Measurements from ENCODE around the gene ZNF836. TPM values are rescaled to one million over a fixed set of nuclear protein-coding genes. Genes with fewer than 3 reads are reported as not detected.

The ZNF836 gene
- total RNA-seq, 1 experiment from 2014 or later = 14.3 TPM

GRCh38 chr19:52189735-52190486 is 18.5 kb upstream of the ZNF836 start, which contains the start of gene PPP2R1A:
PPP2R1A (plus strand) TSS chr19:52190052; CDS start chr19:52190097, 45 bp downstream.
- H3K79me2 ChIP-seq (ENCODE audit: low read depth) = peaks cover 54% of the 10 kb centered on the region
- BruUV-seq (replicated peaks) = no TSS peak
- POLR2A ChIA-PET (ENCODE audit: unreplicated experiment) = interaction anchor here (0.6 to 1.0 kb wide), 18 partner anchors 9 to 1857 kb away, joined by 3 to 51 read pairs (median 5); partner anchors contain the start of genes ZNF614, ZNF616 and ZNF836
- TF ChIP-seq CTCF (conservative IDR thresholded peaks at IDR 0.05) = no peak
- H2AFZ ChIP-seq = peak within 1 kb of the TSS; percentile 91
- peak within 1 kb of the TSS; percentile 84 for H3K4me3 ChIP-seq
- CTCF ChIA-PET = interaction anchor here (0.6 to 1.0 kb wide), 2 partner anchors 10 to 712 kb away, joined by 3 to 6 read pairs; no protein-coding TSS in a partner anchor
- H3K4me2 ChIP-seq = peak within 1 kb of the TSS; percentile 97
- H3K27me3 ChIP-seq (ENCODE audit: insufficient read depth, low read depth) = no peaks in the 10 kb centered on the region
- peaks cover 4% of the 10 kb centered on the region; the same call in 1 of the 2 replicates for H3F3A ChIP-seq (ENCODE audit: insufficient read depth, low read depth)
- peaks cover 11% of the 10 kb centered on the region; the same call in 1 of the 2 replicates for H3K36me3 ChIP-seq (ENCODE audit: low read depth)
- H3K27ac ChIP-seq = peak within 1 kb of the TSS; percentile 87
- H3K9me2 ChIP-seq (ENCODE audit: insufficient read depth) = no peaks in the 10 kb centered on the region
- H3K4me1 ChIP-seq (replicated peaks; ENCODE audit: insufficient read depth) = peaks cover 17% of the 10 kb centered on the region
- intact Hi-C loops (cut with micrococcal nuclease; ENCODE audit: unreplicated experiment) = loop anchor here (1.0 kb wide), 3 partner anchors 19 to 263 kb away; partner anchors contain the start of genes ZNF613, ZNF616 and ZNF836
- no peaks in the 10 kb centered on the region for H3K9me3 ChIP-seq (ENCODE audit: insufficient read depth, low read depth)
- DNase-seq = peak; percentile 99 to 100
- H4K20me1 ChIP-seq (ENCODE audit: insufficient read depth) = peaks cover 36% of the 10 kb centered on the region

- no peak for DNase-seq
- intact Hi-C loops (cut with micrococcal nuclease; ENCODE audit: unreplicated experiment) = loop anchor here (1.0 kb wide), 3 partner anchors 18 to 262 kb away; partner anchors contain the start of genes ZNF613, ZNF616 and ZNF836
- peaks cover 17% of the 10 kb centered on the region for H3K4me1 ChIP-seq (replicated peaks; ENCODE audit: insufficient read depth)
- peak overlapping the region; percentile 56 for H3K4me3 ChIP-seq
- POLR2A ChIA-PET (ENCODE audit: unreplicated experiment) = interaction anchor here (0.5 to 1.0 kb wide), 24 partner anchors 9 to 1856 kb away, joined by 3 to 51 read pairs (median 5); partner anchors contain the start of genes ZNF614, ZNF616 and ZNF836
- H3F3A ChIP-seq (ENCODE audit: insufficient read depth, low read depth) = peaks cover 4% of the 10 kb centered on the region; the same call in 1 of the 2 replicates
- TSS peak; percentile 86 for BruUV-seq (replicated peaks)
- H3K4me2 ChIP-seq = peak overlapping the region; percentile 77
- H3K9me3 ChIP-seq (ENCODE audit: insufficient read depth, low read depth) = no peaks in the 10 kb centered on the region
- CTCF ChIA-PET = interaction anchor here (0.6 to 1.0 kb wide), 3 partner anchors 9 to 713 kb away, joined by 3 to 6 read pairs (median 4); no protein-coding TSS in a partner anchor
- H2AFZ ChIP-seq = peak overlapping the region; percentile 80
- H3K27me3 ChIP-seq (ENCODE audit: insufficient read depth, low read depth) = no peaks in the 10 kb centered on the region
- peak overlapping the region; percentile 16 for H3K27ac ChIP-seq
- H4K20me1 ChIP-seq (ENCODE audit: insufficient read depth) = peaks cover 28% of the 10 kb centered on the region
- TF ChIP-seq CTCF (conservative IDR thresholded peaks at IDR 0.05) = no peak
- no peak for TF ChIP-seq EZH2 (IDR thresholded peaks at IDR 0.05; ENCODE audit: low read depth)
- peaks cover 7% of the 10 kb centered on the region; the same call in 1 of the 2 replicates for H3K36me3 ChIP-seq (ENCODE audit: low read depth)
- H3K9me2 ChIP-seq (ENCODE audit: insufficient read depth) = no peaks in the 10 kb centered on the region
- H3K79me2 ChIP-seq (ENCODE audit: low read depth) = peaks cover 46% of the 10 kb centered on the region
Measured at GRCh38 chr19:52188822-52189734, 17.7 kb upstream of the ZNF836 start.

GRCh38 chr19:52187407-52187806 is 16.0 kb upstream of the ZNF836 start:
- peaks cover 4% of the 10 kb centered on the region; the same call in 1 of the 2 replicates for H3F3A ChIP-seq (ENCODE audit: insufficient read depth, low read depth)
- BruUV-seq (replicated peaks) = no TSS peak

More at GRCh38 chr19:52187407-52187806, 16.0 kb upstream of the ZNF836 start:
- Histone ChIP-seq H2AFZ (no peak overlapping the region), H3K36me3 (ENCODE audit: low read depth) (no peaks in the 10 kb centered on the region), H3K4me1 (replicated peaks; ENCODE audit: insufficient read depth) (peaks cover 17% of the 10 kb centered on the region), H3K79me2 (ENCODE audit: low read depth) (peaks cover 29% of the 10 kb centered on the region), H3K27me3 (ENCODE audit: insufficient read depth, low read depth) (no peaks in the 10 kb centered on the region), H4K20me1 (ENCODE audit: insufficient read depth) (peaks cover 15% of the 10 kb centered on the region), H3K4me3 (no peak overlapping the region), H3K9me2 (ENCODE audit: insufficient read depth) (no peaks in the 10 kb centered on the region), H3K27ac (no peak overlapping the region), H3K9me3 (ENCODE audit: insufficient read depth, low read depth) (no peaks in the 10 kb centered on the region), H3K4me2 (no peak overlapping the region)
- CTCF ChIA-PET = no interaction called here
- DNase-seq = no peak
- TF ChIP-seq CTCF (conservative IDR thresholded peaks at IDR 0.05) = no peak
- no peak for TF ChIP-seq EZH2 (IDR thresholded peaks at IDR 0.05; ENCODE audit: low read depth)
- POLR2A ChIA-PET (ENCODE audit: unreplicated experiment) = no interaction called here
- intact Hi-C loops (cut with micrococcal nuclease; ENCODE audit: unreplicated experiment) = no loop called here

Data from PC-9 (cell line).